H1 (cell line): ENCODE measurements around the gene CELF6. TPM values are rescaled to one million over a fixed set of nuclear protein-coding genes. Genes with fewer than 3 reads are reported as not detected.

Source experiments
- CTCF ChIA-PET: fragments of 300-600 bp; sonication (Branson Sonifier 250); formaldehyde crosslinking; loops from one replicate; lab custom pipeline; 2021; ENCODE audit not compliant: partially characterized antibody; lab: Charles Lee
- POLR2A ChIA-PET: fragments of 300-600 bp; sonication (Branson Sonifier 250); formaldehyde crosslinking; loops from one replicate; lab custom pipeline; 2021; ENCODE audit warnings: inconsistent platforms; ENCODE audit not compliant: partially characterized antibody; lab: Charles Lee
- DNase-seq, 2 experiments: peaks; one replicate each; pipeline versions ENCODE4 v3.0.0 to v3.0.0-alpha.2; 2010 to 2022; ENCODE audit warnings: low spot score in 2 of 2, low read depth in 1 of 2, mixed read lengths in 1 of 2
- FAIRE-seq: peaks from 2 replicates; lab custom pipeline; 2011; peaks lifted over from hg19 to GRCh38; lab: Jason Lieb, UNC
- H2AFZ ChIP-seq: 2 replicates; pipeline ENCODE4 v1.8.1; 2012; ENCODE audit warnings: low read length, inconsistent platforms
- H2AK5ac ChIP-seq: 2 replicates; pipeline ENCODE4 v1.6.1; 2013; ENCODE audit warnings: low read depth, low read length
- H2BK120ac ChIP-seq: replicated peaks from 2 replicates; pipeline ENCODE3; 2013; ENCODE audit warnings: low read depth, low read length, inconsistent platforms
- H2BK12ac ChIP-seq: 2 replicates; pipeline ENCODE4 v1.6.1; 2013; ENCODE audit warnings: low read depth, low read length
- H2BK15ac ChIP-seq: 2 replicates; pipeline ENCODE4 v1.6.1; 2013; ENCODE audit warnings: low read length
- H2BK20ac ChIP-seq: 2 replicates; pipeline ENCODE4 v1.6.1; 2013; ENCODE audit warnings: low read length
- H2BK5ac ChIP-seq: 2 replicates; pipeline ENCODE4 v1.6.1; 2013; ENCODE audit warnings: low read depth, low read length
- H3K14ac ChIP-seq: 2 replicates; pipeline ENCODE4 v1.6.1; 2013; ENCODE audit warnings: inconsistent platforms; ENCODE audit not compliant: insufficient read length
- H3K18ac ChIP-seq: 2 replicates; pipeline ENCODE4 v1.6.1; 2013; ENCODE audit warnings: low read length; ENCODE audit errors: extremely low read depth
- H3K23ac ChIP-seq: 2 replicates; pipeline ENCODE4 v1.6.1; 2013; ENCODE audit warnings: inconsistent platforms; ENCODE audit not compliant: insufficient read length
- H3K23me2 ChIP-seq: 2 replicates; pipeline ENCODE4 v1.6.1; 2013; ENCODE audit warnings: low read depth, low read length
- H3K27ac ChIP-seq: 2 replicates; pipeline ENCODE4 v1.6.1; 2011; ENCODE audit warnings: low read depth, low read length, inconsistent platforms
- H3K27me3 ChIP-seq, 4 experiments: replicated peaks in 1 of 4; 1 replicate in 1 of 4; 2 replicates in 3 of 4; pipeline versions ENCODE4 v1.6.1 to v1.8.1; 2011 to 2013; ENCODE audit warnings: low read length in 3 of 4, mild to moderate bottlenecking in 3 of 4, inconsistent platforms in 2 of 4, mixed read lengths in 2 of 4, moderate library complexity in 1 of 4; ENCODE audit not compliant: control insufficient read depth in 3 of 4, insufficient read depth in 3 of 4; ENCODE audit errors: extremely low read depth in 1 of 4
- H3K36me3 ChIP-seq, 4 experiments: 2 replicates each; pipeline versions ENCODE4 v1.6.1 to v1.8.1; 2011 to 2013; ENCODE audit warnings: mild to moderate bottlenecking in 4 of 4, low read length in 3 of 4, moderate library complexity in 2 of 4, control low read depth in 1 of 4, inconsistent platforms in 1 of 4; ENCODE audit not compliant: insufficient read depth in 4 of 4, control insufficient read depth in 2 of 4
- H3K4ac ChIP-seq: replicated peaks from 2 replicates; pipeline ENCODE3; 2013; ENCODE audit warnings: low read length, low read depth, mixed read lengths, inconsistent platforms; ENCODE audit not compliant: insufficient read length
- H3K4me1 ChIP-seq, 4 experiments: replicated peaks in 1 of 4; 1 replicate in 1 of 4; 2 replicates in 3 of 4; pipeline versions ENCODE4 v1.6.1 to v1.8.1; 2011 to 2013; ENCODE audit warnings: low read length in 3 of 4, inconsistent platforms in 2 of 4, mixed read lengths in 1 of 4; ENCODE audit not compliant: insufficient read depth in 4 of 4, control insufficient read depth in 3 of 4
- H3K4me2 ChIP-seq, 2 experiments: 2 replicates each; pipeline versions ENCODE4 v1.6.1 to v1.8.1; 2011 to 2013; ENCODE audit warnings: low read depth in 2 of 2, low read length in 2 of 2, control low read depth in 1 of 2, inconsistent platforms in 1 of 2, mild to moderate bottlenecking in 1 of 2; ENCODE audit not compliant: insufficient read depth in 1 of 2
- H3K4me3 ChIP-seq, 4 experiments: fragments of 200-600, 300-600 bp in 1 of 4; sonication (generic), shearing (Covaris generic), sonication (Bioruptor Twin) in 1 of 4; 2 replicates each; pipeline versions ENCODE4 v1.5.1 to v1.8.1; 2011 to 2016; ENCODE audit warnings: low read length in 4 of 4, low read depth in 3 of 4, control low read depth in 2 of 4, inconsistent platforms in 2 of 4, mild to moderate bottlenecking in 2 of 4, mixed read lengths in 1 of 4, moderate library complexity in 1 of 4; ENCODE audit not compliant: insufficient read depth in 2 of 4; ENCODE audit errors: extremely low read depth in 1 of 4
- H3K56ac ChIP-seq: replicated peaks from 2 replicates; pipeline ENCODE3; 2013; ENCODE audit warnings: low read depth, mild to moderate bottlenecking, mixed read lengths, low read length, inconsistent platforms; ENCODE audit not compliant: insufficient read length
- H3K79me1 ChIP-seq: 2 replicates; pipeline ENCODE4 v1.6.1; 2013; ENCODE audit warnings: low read depth, low read length, control low read depth
- H3K79me2 ChIP-seq, 2 experiments: 2 replicates each; pipeline versions ENCODE4 v1.6.1 to v1.8.1; 2012 to 2013; ENCODE audit warnings: low read length in 2 of 2, mild to moderate bottlenecking in 2 of 2, inconsistent platforms in 1 of 2; ENCODE audit not compliant: insufficient read depth in 2 of 2, control insufficient read depth in 1 of 2
- H3K9ac ChIP-seq, 4 experiments: replicated peaks in 1 of 4; 1 replicate in 1 of 4; 2 replicates in 3 of 4; pipeline versions ENCODE4 v1.6.1 to v1.8.1; 2011 to 2013; ENCODE audit warnings: low read depth in 3 of 4, low read length in 3 of 4, control low read depth in 2 of 4, mild to moderate bottlenecking in 2 of 4, moderate library complexity in 2 of 4, inconsistent platforms in 1 of 4; ENCODE audit errors: extremely low read depth in 1 of 4
- H3K9me3 ChIP-seq, 2 experiments: 2 replicates each; pipeline versions ENCODE4 v1.6.1 to v1.8.1; 2012 to 2013; ENCODE audit warnings: mild to moderate bottlenecking in 2 of 2, moderate library complexity in 2 of 2, control low read depth in 1 of 2, inconsistent platforms in 1 of 2, low read depth in 1 of 2, low read length in 1 of 2, mixed read lengths in 1 of 2; ENCODE audit not compliant: insufficient read depth in 2 of 2
- H4K20me1 ChIP-seq, 2 experiments: replicated peaks in 1 of 2; 2 replicates each; pipeline versions ENCODE3 to v1.8.1; 2011 to 2013; ENCODE audit warnings: inconsistent platforms in 2 of 2, low read length in 2 of 2, mild to moderate bottlenecking in 1 of 2; ENCODE audit not compliant: insufficient read depth in 2 of 2, control insufficient read depth in 1 of 2
- H4K5ac ChIP-seq: 2 replicates; pipeline ENCODE4 v1.6.1; 2013; ENCODE audit warnings: low read length, low read depth, mixed read lengths, inconsistent platforms; ENCODE audit not compliant: insufficient read length
- H4K8ac ChIP-seq: 2 replicates; pipeline ENCODE4 v1.8.0; 2013; ENCODE audit warnings: mild to moderate bottlenecking, moderate library complexity, low read length, inconsistent platforms; ENCODE audit not compliant: insufficient read depth; ENCODE audit errors: extremely low read depth
- H4K91ac ChIP-seq: replicated peaks from 2 replicates; pipeline ENCODE3; 2013; ENCODE audit warnings: low read length, mixed read lengths, inconsistent platforms; ENCODE audit not compliant: insufficient read length
- POU5F1 ChIP-seq: IDR thresholded peaks from 2 replicates; pipeline ENCODE4 v1.6.1; 2011; ENCODE audit warnings: low read depth, mild to moderate bottlenecking, low read length, moderate library complexity
- SIN3A ChIP-seq, 2 experiments: IDR thresholded peaks in 1 of 2; conservative IDR thresholded peaks in 1 of 2; 2 replicates each; pipeline ENCODE4 v1.6.1; 2011 to 2012; ENCODE audit warnings: low read length in 2 of 2, improper control_type of control experiment in 1 of 2, low read depth in 1 of 2, mild to moderate bottlenecking in 1 of 2
- WGBS, 2 experiments: shearing (Covaris generic) in 1 of 2; methylation state at CpG; one replicate each; pipeline versions ENCODE4 v1.1.6 to v1.1.7; 2013 to 2015; ENCODE audit warnings: low lambda C conversion rate in 2 of 2, mixed read lengths in 2 of 2, inconsistent platforms in 1 of 2, low coverage in 1 of 2, missing lambda C conversion rate in 1 of 2; ENCODE audit not compliant: insufficient replicate concordance in 2 of 2, insufficient coverage in 1 of 2, insufficient read length in 1 of 2; ENCODE audit errors: extremely low coverage in 1 of 2, missing lambda C conversion rate in 1 of 2; 5-methylcytosine and 5-hydroxymethylcytosine counted together
- polyA plus RNA-seq, 7 experiments: library from polyadenylated mRNA; depleted of rRNA in 3 of 7; stranded (reverse) in 5 of 7; unstranded in 2 of 7; fragments of >200 nt in 5 of 7; fragments of 200-250 nt in 2 of 7; gene quantifications; 1 replicate in 5 of 7; 2 replicates in 1 of 7; 4 replicates in 1 of 7; pipeline versions ENCODE4 v1.2.1 to v1.2.3, GENCODE V29; 2011 to 2013; ENCODE audit warnings: missing spikeins in 2 of 7, mixed read lengths in 2 of 7
- total RNA-seq: library from RNA; stranded (reverse); fragmentation: NEBNext Ultra II Directional; extraction: Animal tissue kit (Norgen Biotek cat#: 25700); gene quantifications from 2 replicates; pipeline ENCODE4 v1.2.1, GENCODE V29; 2021

Gene CELF6
- total and polyA plus RNA-seq, 2 of the 8 experiments (the other 6 are each of a cell fraction or from before 2014, with no cell fraction given), result 0.09 to 0.19 TPM

- H3K27ac ChIP-seq, result no peak overlapping the region
- no peak overlapping the region for H3K4me2 ChIP-seq
- no peak overlapping the region for H4K5ac ChIP-seq
- peaks cover 7 to 16% of the 10 kb centered on the region in 2 experiments for H4K20me1 ChIP-seq
- no peak overlapping the region for H2BK12ac ChIP-seq
- CTCF ChIA-PET, result no interaction called here
- no peaks in the 10 kb centered on the region for H3K9me3 ChIP-seq
- H2AFZ ChIP-seq, result no peak overlapping the region
- no peak overlapping the region for H3K18ac ChIP-seq
- H3K4me3 ChIP-seq, result no peak overlapping the region
- POLR2A ChIA-PET, result interaction anchor here (1.3 to 2.3 kb wide), 2 partner anchors 10 to 12 kb away, joined by 3 to 8 read pairs; no protein-coding TSS in a partner anchor
- no peaks in the 10 kb centered on the region; the same call in 1 of the 2 replicates for H3K23me2 ChIP-seq
- H2AK5ac ChIP-seq, result no peak overlapping the region
- H2BK120ac ChIP-seq, result no peak overlapping the region
- no peak overlapping the region for H3K14ac ChIP-seq
- TF ChIP-seq POU5F1, result no peak
- TF ChIP-seq SIN3A (conservative IDR thresholded peaks at IDR 0.05 in 1 of 2, IDR thresholded peaks at IDR 0.05 in 1 of 2; ENCODE audit: low read depth in 1 of 2, low read length in 2 of 2), result no peak
- DNase-seq, result no peak
- no peaks in the 10 kb centered on the region for H3K4me1 ChIP-seq
- no peak overlapping the region for H3K9ac ChIP-seq
- H3K56ac ChIP-seq, result no peak overlapping the region
- H3K79me1 ChIP-seq, result no peaks in the 10 kb centered on the region
- no peak overlapping the region for H4K91ac ChIP-seq
- H3K36me3 ChIP-seq, result peaks cover 9 to 51% (median 28%) of the 10 kb centered on the region in 4 experiments; a peak in 7 of 8 replicates
- no peak overlapping the region for H3K4ac ChIP-seq
- no peak for FAIRE-seq
- 81% methylated on average over 1 of the region's 1 CpG; no CpG with 5 or more reads in 1 of the 2 experiments for WGBS, 2 experiments
- no peak overlapping the region for H2BK15ac ChIP-seq
- H3K79me2 ChIP-seq, result no peaks in the 10 kb centered on the region
- H3K27me3 ChIP-seq, result peaks cover 7 to 23% (median 13%) of the 10 kb centered on the region in 4 experiments
- no peak overlapping the region for H3K23ac ChIP-seq
- H2BK20ac ChIP-seq, result no peak overlapping the region
- H4K8ac ChIP-seq, result no peak overlapping the region
- no peak overlapping the region for H2BK5ac ChIP-seq
These were observed 71.4 kb downstream of the CELF6 start for GRCh38 chr15:72248514-72248913.
